RWPE1 (cell line): ENCODE data around the gene MRGPRE.

Experiments
- CTCF ChIA-PET: fragments of 350-600 bp; sonication (Branson Sonifier 250); formaldehyde crosslinking; extraction: SDS; loops from one replicate; lab custom pipeline; 2021; lab: Yijun Ruan, JAX
- POLR2A ChIA-PET: fragments of 400-600 bp; formaldehyde crosslinking; extraction: SDS; loops from one replicate; lab custom pipeline; 2020; ENCODE audit warnings: antibody characterized with exemption; ENCODE audit not compliant: low non-redundant PET; lab: Yijun Ruan, JAX
- DNase-seq: peaks from one replicate; pipeline ENCODE4 v3.0.0; 2012; ENCODE audit warnings: low spot score
- H3K27ac ChIP-seq: fragments of 450-650 bp; 2 replicates; pipeline ENCODE4 v1.5.1; 2017
- CTCF ChIP-seq: fragments of 450-650 bp; conservative IDR thresholded peaks from 2 replicates; pipeline ENCODE4 v1.5.1; 2017; ENCODE audit warnings: low read depth, mild to moderate bottlenecking

MRGPRE gene

GRCh38 chr11:3225159-3225758 lies 7.0 kb downstream of the MRGPRE start:
- POLR2A ChIA-PET: no interaction called here
- DNase-seq: no peak
- TF ChIP-seq CTCF: no peak
- H3K27ac ChIP-seq: no peak overlapping the region
- CTCF ChIA-PET: interaction anchor here (0.6 kb wide), 1 partner anchor 9 kb away, joined by 3 read pairs; no protein-coding TSS in a partner anchor

- TF ChIP-seq CTCF: no peak
- POLR2A ChIA-PET: interaction anchor here (0.6 kb wide), 1 partner anchor 55 kb away, joined by 3 read pairs; no protein-coding TSS in a partner anchor
Observed at GRCh38 chr11:3224401-3225057, 7.7 kb downstream of the MRGPRE start.

GRCh38 chr11:3223932-3224381 lies 8.3 kb downstream of the MRGPRE start:
- no peak for TF ChIP-seq CTCF
- DNase-seq: no peak
- ChIA-PET CTCF (no interaction called here), POLR2A (no interaction called here)
- H3K27ac ChIP-seq: no peak overlapping the region

More at GRCh38 chr11:3224401-3225057, 7.7 kb downstream of the MRGPRE start:
- no peak for DNase-seq
- CTCF ChIA-PET: interaction anchor here (0.6 kb wide), 1 partner anchor 8 kb away, joined by 3 read pairs; no protein-coding TSS in a partner anchor
- H3K27ac ChIP-seq: no peak overlapping the region

- POLR2A ChIA-PET: no interaction called here
- DNase-seq: no peak
- CTCF ChIA-PET: no interaction called here
- H3K27ac ChIP-seq: no peak overlapping the region
- no peak for TF ChIP-seq CTCF
Observed at GRCh38 chr11:3222941-3223915, 9.0 kb downstream of the MRGPRE start.

GRCh38 chr11:3222003-3222855 lies 10.0 kb downstream of the MRGPRE start:
- ChIA-PET CTCF (no interaction called here), POLR2A (no interaction called here)
- DNase-seq: no peak
- no peak for TF ChIP-seq CTCF
- H3K27ac ChIP-seq: no peak overlapping the region
